Mesenchymal stem cell (in vitro differentiated cells and primary cell): Measurements from ENCODE around the gene TMPRSS6.

Experiments used
- DNase-seq: peaks from one replicate; pipeline ENCODE4 v3.0.0-alpha.2; 2013
- H2AFZ ChIP-seq: one replicate; pipeline ENCODE4 v1.6.1; 2013; ENCODE audit warnings: low read depth, mild to moderate bottlenecking, control low read depth, inconsistent platforms, low read length, moderate library complexity
- H2AK5ac ChIP-seq: 2 replicates; pipeline ENCODE4 v1.6.1; 2013; ENCODE audit warnings: low read length, moderate library complexity, mild to moderate bottlenecking, inconsistent platforms; ENCODE audit not compliant: severe bottlenecking
- H2BK120ac ChIP-seq: one replicate; pipeline ENCODE4 v1.6.1; 2013; ENCODE audit warnings: low read depth, mild to moderate bottlenecking, inconsistent platforms, low read length, moderate library complexity
- H2BK12ac ChIP-seq, 2 experiments: one replicate each; pipeline ENCODE4 v1.6.1; 2013; ENCODE audit warnings: inconsistent platforms in 2 of 2, low read length in 2 of 2, mild to moderate bottlenecking in 2 of 2, moderate library complexity in 2 of 2, control low read depth in 1 of 2
- H2BK15ac ChIP-seq: one replicate; pipeline ENCODE4 v1.6.1; 2013; ENCODE audit warnings: mild to moderate bottlenecking, low read depth, inconsistent platforms; ENCODE audit not compliant: poor library complexity, severe bottlenecking
- H2BK5ac ChIP-seq: 2 replicates; pipeline ENCODE4 v1.6.1; 2013; ENCODE audit warnings: low read depth, mild to moderate bottlenecking, low read length, control low read depth, inconsistent platforms; ENCODE audit not compliant: poor library complexity, severe bottlenecking
- H3K14ac ChIP-seq, 2 experiments: one replicate each; pipeline ENCODE4 v1.6.1; 2013; ENCODE audit warnings: inconsistent platforms in 2 of 2, low read length in 2 of 2, control low read depth in 1 of 2, mild to moderate bottlenecking in 1 of 2, moderate library complexity in 1 of 2
- H3K18ac ChIP-seq, 2 experiments: one replicate each; pipeline ENCODE4 v1.6.1; 2013; ENCODE audit warnings: inconsistent platforms in 2 of 2, low read length in 2 of 2, control low read depth in 1 of 2, low read depth in 1 of 2, mild to moderate bottlenecking in 1 of 2
- H3K23ac ChIP-seq, 2 experiments: one replicate each; pipeline ENCODE4 v1.6.1; 2013; ENCODE audit warnings: inconsistent platforms in 2 of 2, low read length in 2 of 2, mild to moderate bottlenecking in 2 of 2, moderate library complexity in 2 of 2, control low read depth in 1 of 2
- H3K27ac ChIP-seq: 2 replicates; pipeline ENCODE4 v1.5.1; 2013; ENCODE audit warnings: mild to moderate bottlenecking, moderate library complexity, low read length, control low read depth, inconsistent platforms; ENCODE audit not compliant: poor library complexity, severe bottlenecking
- H3K27me3 ChIP-seq, 2 experiments: 2 replicates each; pipeline versions ENCODE4 v1.6.1 to v1.7.0; 2013; ENCODE audit warnings: low read length in 2 of 2, mild to moderate bottlenecking in 2 of 2, moderate library complexity in 2 of 2, control low read depth in 1 of 2, inconsistent platforms in 1 of 2; ENCODE audit not compliant: control insufficient read depth in 1 of 2, insufficient read depth in 1 of 2
- H3K36me3 ChIP-seq, 2 experiments: 2 replicates each; pipeline versions ENCODE4 v1.6.1 to v1.7.0; 2013; ENCODE audit warnings: low read length in 2 of 2, control low read depth in 1 of 2, inconsistent platforms in 1 of 2, low read depth in 1 of 2, mild to moderate bottlenecking in 1 of 2; ENCODE audit not compliant: insufficient read depth in 2 of 2, control insufficient read depth in 1 of 2
- H3K4ac ChIP-seq, 2 experiments: one replicate each; pipeline ENCODE4 v1.6.1; 2013; ENCODE audit warnings: inconsistent platforms in 2 of 2, low read length in 2 of 2, mild to moderate bottlenecking in 2 of 2, moderate library complexity in 2 of 2, control low read depth in 1 of 2, low read depth in 1 of 2
- H3K4me1 ChIP-seq: 2 replicates; pipeline ENCODE4 v1.6.1; 2013; ENCODE audit warnings: low read depth, low read length, control low read depth; ENCODE audit not compliant: control insufficient read depth, insufficient read depth
- H3K4me2 ChIP-seq: 2 replicates; pipeline ENCODE4 v1.6.1; 2013; ENCODE audit warnings: low read length, mild to moderate bottlenecking, inconsistent platforms; ENCODE audit not compliant: poor library complexity, severe bottlenecking
- H3K4me3 ChIP-seq, 2 experiments: 2 replicates each; pipeline versions ENCODE4 v1.5.1 to v1.7.0; 2013; ENCODE audit warnings: low read length in 2 of 2, mild to moderate bottlenecking in 2 of 2, control low read depth in 1 of 2, low read depth in 1 of 2; ENCODE audit not compliant: insufficient read depth in 1 of 2
- H3K79me1 ChIP-seq: replicated peaks from 2 replicates; pipeline ENCODE4 v1.6.1; 2013; ENCODE audit warnings: mild to moderate bottlenecking, control low read depth, low read length, inconsistent platforms; ENCODE audit not compliant: poor library complexity, severe bottlenecking
- H3K9ac ChIP-seq: 2 replicates; pipeline ENCODE4 v1.7.0; 2013; ENCODE audit warnings: mild to moderate bottlenecking, low read length, moderate library complexity
- H3K9me3 ChIP-seq: 2 replicates; pipeline ENCODE4 v1.7.0; 2013; ENCODE audit warnings: mild to moderate bottlenecking, low read length; ENCODE audit not compliant: control insufficient read depth
- H4K8ac ChIP-seq: one replicate; pipeline ENCODE4 v1.6.1; 2013; ENCODE audit warnings: inconsistent platforms, mild to moderate bottlenecking, low read length, moderate library complexity
- H4K91ac ChIP-seq: one replicate; pipeline ENCODE4 v1.6.1; 2013; ENCODE audit warnings: mild to moderate bottlenecking, low read length, inconsistent platforms
- WGBS: methylation state at CpG from one replicate; pipeline ENCODE4 v1.1.7; 2013; ENCODE audit warnings: mixed read lengths; 5-methylcytosine and 5-hydroxymethylcytosine counted together

TMPRSS6 gene

DNA sequence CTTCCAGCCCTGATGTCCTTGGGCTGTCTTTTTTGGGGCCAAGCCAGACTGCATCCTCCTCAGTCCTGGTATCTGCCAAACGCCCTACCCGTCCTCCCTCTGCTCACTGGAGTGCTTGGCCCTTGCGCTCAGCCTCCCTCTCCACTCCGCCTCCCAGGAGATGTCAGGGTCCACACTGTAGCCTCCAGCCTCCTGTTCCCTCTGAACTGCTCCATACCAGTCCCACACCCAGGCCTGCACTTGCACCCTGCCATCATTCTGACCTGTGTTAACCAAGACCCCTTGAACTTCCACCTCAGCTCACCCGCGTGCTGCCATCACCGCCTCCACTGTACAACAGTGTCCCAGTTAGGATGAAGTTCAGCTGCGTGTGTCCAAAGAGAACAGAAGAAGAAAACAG, 46.5 kb upstream of the TMPRSS6 start:
- Histone ChIP-seq H3K27ac (no peak overlapping the region), H2AK5ac (no peak overlapping the region), H3K23ac (no peak overlapping the region), H3K27me3 (peaks cover 19 to 50% of the 10 kb centered on the region in 2 experiments), H3K4me2 (no peak overlapping the region), H3K14ac (peak overlapping the region in 1 of 2 experiments; percentile 14), H2BK15ac (no peak overlapping the region), H4K8ac (no peak overlapping the region), H2BK120ac (no peak overlapping the region), H3K79me1 (no peaks in the 10 kb centered on the region), H3K4ac (no peak overlapping the region), H2BK5ac (no peak overlapping the region), H2AFZ (no peak overlapping the region), H3K9me3 (peaks cover 11% of the 10 kb centered on the region), H3K4me1 (peaks cover 1% of the 10 kb centered on the region), H3K36me3 (no peaks in the 10 kb centered on the region), H3K4me3 (no peak overlapping the region), H3K9ac (no peak overlapping the region), H4K91ac (no peak overlapping the region), H2BK12ac (no peak overlapping the region), H3K18ac (no peak overlapping the region)
- DNase-seq, result no peak
- 100% methylated on average over 8 of the region's 8 CpGs for WGBS

DNA sequence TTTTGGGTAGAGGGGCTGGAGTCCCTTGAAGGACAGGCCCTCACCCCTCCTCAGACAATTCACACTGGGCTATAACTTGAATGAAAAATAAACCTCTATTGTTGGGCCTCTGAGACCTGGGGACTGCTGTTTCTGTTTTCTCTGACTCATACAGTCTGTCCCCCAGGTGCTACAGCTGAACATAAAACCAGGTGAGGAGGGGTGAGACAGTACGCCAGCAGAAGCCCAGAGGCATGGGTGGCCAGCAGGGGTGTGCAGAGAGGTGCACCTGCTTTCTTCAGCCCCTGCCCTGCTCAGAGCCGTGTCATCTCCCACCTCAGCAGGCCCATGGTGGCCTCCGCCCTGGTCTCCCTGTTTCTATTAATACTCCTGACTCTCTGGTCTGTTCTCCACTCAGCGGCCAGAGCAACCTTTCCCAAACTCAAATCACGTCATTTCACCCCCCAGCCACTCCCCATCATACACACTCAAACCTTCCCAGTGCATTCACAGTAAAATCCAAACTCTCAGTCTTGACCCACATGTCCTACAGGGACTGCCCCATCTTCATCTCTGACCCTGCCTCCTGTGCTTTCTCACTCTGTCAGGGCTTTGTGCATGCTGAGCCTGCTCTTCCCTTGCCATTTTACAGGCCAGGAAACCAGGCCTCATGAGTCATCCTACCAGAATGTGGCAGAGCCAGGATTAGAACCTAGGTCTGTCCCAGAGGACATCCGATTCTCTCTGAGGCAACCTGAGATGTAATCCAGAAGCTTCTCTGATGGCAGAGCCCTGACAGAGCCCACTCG, 45.6 kb upstream of the TMPRSS6 start:
- WGBS, result 75% methylated on average over 7 of the region's 7 CpGs
- no peak overlapping the region for H3K14ac ChIP-seq

DNA sequence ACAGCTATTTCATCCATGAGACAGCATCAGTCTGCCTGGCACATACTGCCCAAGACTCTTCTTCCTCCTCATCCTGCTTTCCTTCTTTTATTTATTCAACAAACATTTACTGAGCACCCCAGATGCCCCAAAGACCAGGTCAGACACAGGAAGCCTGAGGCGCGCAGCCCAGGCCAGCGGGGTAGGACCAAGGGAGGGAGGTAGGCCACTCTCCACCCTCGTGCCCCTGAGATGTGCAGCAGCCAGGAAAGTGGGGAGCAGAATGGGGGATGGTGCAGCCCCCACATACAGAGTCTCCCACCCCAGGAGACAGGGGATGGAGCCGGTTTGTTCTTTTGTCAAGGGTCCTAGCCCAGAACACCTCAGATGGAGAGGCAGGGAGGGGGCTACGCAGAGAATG, 44.4 kb upstream of the TMPRSS6 start:
- no peak overlapping the region for H3K9ac ChIP-seq
- no peak overlapping the region for H2BK12ac ChIP-seq
- no peak overlapping the region for H3K4me3 ChIP-seq
- H3K18ac ChIP-seq, result no peak overlapping the region
- no peak overlapping the region for H2BK120ac ChIP-seq
- no peaks in the 10 kb centered on the region for H3K79me1 ChIP-seq
- no peak overlapping the region for H2BK5ac ChIP-seq
- H3K4me1 ChIP-seq, result peaks cover 4% of the 10 kb centered on the region
- no peak overlapping the region for H3K14ac ChIP-seq
- no peak overlapping the region for H2AK5ac ChIP-seq
- no peak overlapping the region for H2AFZ ChIP-seq
- DNase-seq, result no peak
- no peak overlapping the region for H4K91ac ChIP-seq
- peaks cover 11% of the 10 kb centered on the region for H3K9me3 ChIP-seq
- no peak overlapping the region for H4K8ac ChIP-seq
- H2BK15ac ChIP-seq, result no peak overlapping the region
- H3K27me3 ChIP-seq, result peaks cover 14 to 51% of the 10 kb centered on the region in 2 experiments
- H3K4ac ChIP-seq, result no peak overlapping the region
- no peak overlapping the region for H3K23ac ChIP-seq
- 96% methylated on average over 5 of the region's 6 CpGs for WGBS
- no peaks in the 10 kb centered on the region for H3K36me3 ChIP-seq
- H3K27ac ChIP-seq, result no peak overlapping the region
- no peak overlapping the region for H3K4me2 ChIP-seq

More for the DNA sequence above, 45.6 kb upstream of the TMPRSS6 start:
- Histone ChIP-seq H3K23ac (no peak overlapping the region), H3K4ac (no peak overlapping the region), H2BK15ac (no peak overlapping the region), H3K27me3 (peaks cover 19 to 53% of the 10 kb centered on the region in 2 experiments), H3K4me1 (peaks cover 1% of the 10 kb centered on the region), H3K9me3 (peaks cover 11% of the 10 kb centered on the region), H2BK12ac (peak overlapping the region in 1 of 2 experiments; percentile 3), H3K79me1 (no peaks in the 10 kb centered on the region), H4K91ac (no peak overlapping the region), H3K4me3 (no peak overlapping the region), H2AK5ac (no peak overlapping the region), H2AFZ (no peak overlapping the region), H4K8ac (no peak overlapping the region), H2BK120ac (no peak overlapping the region), H2BK5ac (no peak overlapping the region), H3K4me2 (no peak overlapping the region), H3K27ac (no peak overlapping the region), H3K36me3 (no peaks in the 10 kb centered on the region), H3K9ac (no peak overlapping the region), H3K18ac (no peak overlapping the region)
- DNase-seq, result peak; percentile 19

DNA sequence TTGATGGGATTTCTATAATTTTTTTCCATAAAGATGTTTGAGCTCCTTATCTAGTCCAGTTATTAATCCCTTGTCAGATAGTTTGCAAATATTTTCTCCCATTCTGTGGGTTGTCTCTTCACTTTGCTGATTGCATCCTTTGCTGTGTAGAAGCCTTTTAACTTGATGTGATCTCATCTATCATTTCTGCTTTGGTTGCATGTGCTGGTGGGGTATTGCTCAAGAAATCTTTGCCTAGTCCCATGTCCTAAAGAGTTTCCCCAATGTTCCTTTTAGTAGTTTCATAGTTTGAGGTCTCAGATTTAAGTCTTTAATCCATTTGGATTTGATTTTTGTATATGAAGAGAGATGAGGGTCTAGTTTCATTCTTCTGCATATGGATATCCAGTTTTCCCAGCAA, 41.9 kb upstream of the TMPRSS6 start:
- H3K4me2 ChIP-seq, result no peak overlapping the region
- H3K9ac ChIP-seq, result no peak overlapping the region
- H2BK5ac ChIP-seq, result no peak overlapping the region
- H3K9me3 ChIP-seq, result peaks cover 11% of the 10 kb centered on the region
- H3K18ac ChIP-seq, result no peak overlapping the region
- H2BK15ac ChIP-seq, result no peak overlapping the region
- H3K14ac ChIP-seq, result no peak overlapping the region
- H3K27me3 ChIP-seq, result peaks cover 11 to 62% of the 10 kb centered on the region in 2 experiments
- H3K36me3 ChIP-seq, result no peaks in the 10 kb centered on the region
- H3K23ac ChIP-seq, result no peak overlapping the region
- H2BK120ac ChIP-seq, result no peak overlapping the region
- H2AFZ ChIP-seq, result no peak overlapping the region
- H2BK12ac ChIP-seq, result no peak overlapping the region
- no peaks in the 10 kb centered on the region for H3K79me1 ChIP-seq
- H2AK5ac ChIP-seq, result no peak overlapping the region
- H4K8ac ChIP-seq, result no peak overlapping the region
- H4K91ac ChIP-seq, result no peak overlapping the region
- H3K4me3 ChIP-seq, result no peak overlapping the region
- H3K4me1 ChIP-seq, result peaks cover 4% of the 10 kb centered on the region
- DNase-seq, result no peak
- H3K4ac ChIP-seq, result no peak overlapping the region
- no peak overlapping the region for H3K27ac ChIP-seq
